GM23338 (cell line): ENCODE measurements around the gene FMN2. TPM values are rescaled to one million over a fixed set of nuclear protein-coding genes. Genes with fewer than 3 reads are reported as not detected.

Experiments
- ATAC-seq: fragments of 200-7000 bp; cut with Tn5 transposase; 3 replicates; pipeline ENCODE4 v1.9.1; 2020
- DNase-seq: peaks from one replicate; pipeline ENCODE4 v3.0.0-alpha.2; 2015; ENCODE audit warnings: low spot score
- H2AFZ ChIP-seq: fragments of 200-600 bp; sonication (generic); 2 replicates; pipeline ENCODE4 v1.8.0; 2016; ENCODE audit warnings: antibody characterized with exemption, mild to moderate bottlenecking, moderate library complexity
- H3F3A ChIP-seq: fragments of 200-600 bp; sonication (generic); replicated peaks from 2 replicates; pipeline ENCODE4 v1.8.0; 2017; ENCODE audit warnings: antibody characterized with exemption, mixed run types, low read depth
- H3K27ac ChIP-seq: fragments of 200-600 bp; sonication (generic); 2 replicates; pipeline ENCODE4 v1.6.1; 2016; ENCODE audit warnings: low read depth
- H3K27me3 ChIP-seq: fragments of 200-600 bp; sonication (generic); 2 replicates; pipeline ENCODE4 v1.8.0; 2016; ENCODE audit warnings: mild to moderate bottlenecking, mixed run types, moderate library complexity; ENCODE audit not compliant: insufficient read depth
- H3K36me3 ChIP-seq: fragments of 200-600 bp; sonication (generic); 2 replicates; pipeline ENCODE4 v1.8.0; 2016; ENCODE audit warnings: mild to moderate bottlenecking; ENCODE audit not compliant: insufficient read depth
- H3K4me1 ChIP-seq: fragments of 200-600 bp; sonication (generic); 2 replicates; pipeline ENCODE4 v1.8.0; 2016; ENCODE audit warnings: mild to moderate bottlenecking, moderate library complexity; ENCODE audit not compliant: insufficient read depth
- H3K4me2 ChIP-seq: fragments of 200-600 bp; sonication (generic); 2 replicates; pipeline ENCODE4 v1.7.1; 2017; ENCODE audit warnings: mixed run types
- H3K4me3 ChIP-seq: fragments of 200-600 bp; sonication (generic); 2 replicates; pipeline ENCODE4 v1.6.1; 2016; ENCODE audit warnings: mixed run types
- H3K79me2 ChIP-seq: fragments of 200-600 bp; sonication (generic); replicated peaks from 2 replicates; pipeline ENCODE4 v1.8.0; 2017; ENCODE audit warnings: mild to moderate bottlenecking; ENCODE audit not compliant: insufficient read depth
- H3K9me2 ChIP-seq: fragments of 200-600 bp; sonication (generic); 2 replicates; pipeline ENCODE4 v1.8.0; 2017; ENCODE audit not compliant: insufficient read depth
- H4K20me1 ChIP-seq: fragments of 200-600 bp; sonication (generic); replicated peaks from 2 replicates; pipeline ENCODE4 v1.8.0; 2017; ENCODE audit warnings: mild to moderate bottlenecking; ENCODE audit not compliant: insufficient read depth
- H3K27ac Mint-ChIP-seq: 2 replicates; pipeline ENCODE4 v1.8.0; 2020; ENCODE audit warnings: inconsistent platforms, mild to moderate bottlenecking, moderate library complexity, mixed read lengths
- H3K27me3 Mint-ChIP-seq: 3 replicates; pipeline ENCODE4 v1.8.0; 2022; ENCODE audit warnings: low read depth, mild to moderate bottlenecking, moderate library complexity, mixed read lengths, inconsistent platforms; ENCODE audit not compliant: insufficient read depth, poor library complexity
- H3K36me3 Mint-ChIP-seq: 3 replicates; pipeline ENCODE4 v1.8.0; 2021; ENCODE audit warnings: low read depth, mild to moderate bottlenecking, inconsistent platforms, moderate library complexity, mixed read lengths
- H3K4me1 Mint-ChIP-seq: 3 replicates; pipeline ENCODE4 v1.8.0; 2020; ENCODE audit warnings: mild to moderate bottlenecking, inconsistent platforms, mixed read lengths
- H3K4me3 Mint-ChIP-seq: 3 replicates; pipeline ENCODE4 v1.8.0; 2021; ENCODE audit warnings: moderate library complexity, mild to moderate bottlenecking, inconsistent platforms, mixed read lengths
- H3K9me3 Mint-ChIP-seq: 3 replicates; pipeline ENCODE4 v1.8.0; 2020; ENCODE audit warnings: moderate library complexity, mild to moderate bottlenecking, inconsistent platforms, mixed read lengths
- CREB1 ChIP-seq: fragments of 250-450 bp; sonication (Bioruptor Pico); IDR thresholded peaks from 2 replicates; pipeline ENCODE4 v1.5.0; 2020; ENCODE audit warnings: low read depth, mild to moderate bottlenecking, moderate library complexity
- POLR2AphosphoS5 ChIP-seq: IDR thresholded peaks from 2 replicates; pipeline ENCODE4 v1.6.1; 2016; ENCODE audit warnings: antibody characterized with exemption, low read depth
- ZNF114 ChIP-seq: fragments of 250-450 bp; sonication (Bioruptor Pico); IDR thresholded peaks from 2 replicates; pipeline ENCODE4 v1.5.0; 2020; ENCODE audit warnings: mild to moderate bottlenecking, moderate library complexity
- ZNF331 ChIP-seq: fragments of 250-450 bp; sonication (Bioruptor Pico); IDR thresholded peaks from 2 replicates; pipeline ENCODE4 v1.5.0; 2020; ENCODE audit warnings: low read depth, mild to moderate bottlenecking, moderate library complexity
- polyA plus RNA-seq: library from polyadenylated mRNA; unstranded; fragments of >200 nt; fragmentation: Nextera tagmentation; extraction: Ambion mirVana; gene quantifications from 2 replicates; pipeline ENCODE4 v1.2.1, GENCODE V29; 2016
- total RNA-seq: library from RNA; depleted of rRNA; stranded (reverse); fragments of >200 nt; shearing (Covaris generic); gene quantifications from 2 replicates; pipeline ENCODE4 v1.2.3, GENCODE V29; 2014
- TF ChIP-seq, protein P1 (sequence below): fragments of 250-450 bp; sonication (Bioruptor Pico); IDR thresholded peaks from 2 replicates; pipeline ENCODE4 v1.5.0; 2020; ENCODE audit warnings: mild to moderate bottlenecking, moderate library complexity
- TF ChIP-seq, protein P2 (sequence below): IDR thresholded peaks from 2 replicates; pipeline ENCODE4 v1.6.1; 2016; ENCODE audit warnings: antibody characterized with exemption
- TF ChIP-seq, protein P3 (sequence below), 2 experiments: fragments of 200-600 bp in 1 of 2; sonication (generic) in 1 of 2; conservative IDR thresholded peaks; 2 replicates each; pipeline versions ENCODE4 v1.5.1 to v1.6.1; 2016 to 2017; ENCODE audit warnings: antibody characterized with exemption in 2 of 2, low read depth in 2 of 2, mild to moderate bottlenecking in 2 of 2, moderate library complexity in 1 of 2

Gene FMN2
- total and polyA plus RNA-seq, 2 experiments from 2014 or later = 1.5 to 2.5 TPM

DNA sequence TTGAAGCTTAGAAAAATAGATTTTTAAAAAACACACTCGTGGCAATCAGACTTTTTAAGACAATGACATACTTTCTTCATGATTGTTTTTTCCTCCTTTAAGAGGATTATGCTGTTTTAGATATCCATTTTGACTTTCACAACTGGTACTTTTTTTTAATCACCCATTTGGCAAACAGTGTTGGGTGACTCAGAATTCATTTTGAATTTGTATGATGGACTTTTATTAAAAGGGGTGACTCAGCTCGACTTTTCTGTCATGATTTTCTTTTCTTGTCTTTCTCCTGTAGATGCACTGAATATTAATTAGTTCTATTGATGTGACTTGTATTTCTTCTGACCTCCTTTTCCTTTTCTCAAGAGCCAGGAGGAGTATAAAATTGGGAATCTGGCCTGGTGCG, 44.7 kb downstream of the FMN2 start (continued):
- TF ChIP-seq, protein P1, sequence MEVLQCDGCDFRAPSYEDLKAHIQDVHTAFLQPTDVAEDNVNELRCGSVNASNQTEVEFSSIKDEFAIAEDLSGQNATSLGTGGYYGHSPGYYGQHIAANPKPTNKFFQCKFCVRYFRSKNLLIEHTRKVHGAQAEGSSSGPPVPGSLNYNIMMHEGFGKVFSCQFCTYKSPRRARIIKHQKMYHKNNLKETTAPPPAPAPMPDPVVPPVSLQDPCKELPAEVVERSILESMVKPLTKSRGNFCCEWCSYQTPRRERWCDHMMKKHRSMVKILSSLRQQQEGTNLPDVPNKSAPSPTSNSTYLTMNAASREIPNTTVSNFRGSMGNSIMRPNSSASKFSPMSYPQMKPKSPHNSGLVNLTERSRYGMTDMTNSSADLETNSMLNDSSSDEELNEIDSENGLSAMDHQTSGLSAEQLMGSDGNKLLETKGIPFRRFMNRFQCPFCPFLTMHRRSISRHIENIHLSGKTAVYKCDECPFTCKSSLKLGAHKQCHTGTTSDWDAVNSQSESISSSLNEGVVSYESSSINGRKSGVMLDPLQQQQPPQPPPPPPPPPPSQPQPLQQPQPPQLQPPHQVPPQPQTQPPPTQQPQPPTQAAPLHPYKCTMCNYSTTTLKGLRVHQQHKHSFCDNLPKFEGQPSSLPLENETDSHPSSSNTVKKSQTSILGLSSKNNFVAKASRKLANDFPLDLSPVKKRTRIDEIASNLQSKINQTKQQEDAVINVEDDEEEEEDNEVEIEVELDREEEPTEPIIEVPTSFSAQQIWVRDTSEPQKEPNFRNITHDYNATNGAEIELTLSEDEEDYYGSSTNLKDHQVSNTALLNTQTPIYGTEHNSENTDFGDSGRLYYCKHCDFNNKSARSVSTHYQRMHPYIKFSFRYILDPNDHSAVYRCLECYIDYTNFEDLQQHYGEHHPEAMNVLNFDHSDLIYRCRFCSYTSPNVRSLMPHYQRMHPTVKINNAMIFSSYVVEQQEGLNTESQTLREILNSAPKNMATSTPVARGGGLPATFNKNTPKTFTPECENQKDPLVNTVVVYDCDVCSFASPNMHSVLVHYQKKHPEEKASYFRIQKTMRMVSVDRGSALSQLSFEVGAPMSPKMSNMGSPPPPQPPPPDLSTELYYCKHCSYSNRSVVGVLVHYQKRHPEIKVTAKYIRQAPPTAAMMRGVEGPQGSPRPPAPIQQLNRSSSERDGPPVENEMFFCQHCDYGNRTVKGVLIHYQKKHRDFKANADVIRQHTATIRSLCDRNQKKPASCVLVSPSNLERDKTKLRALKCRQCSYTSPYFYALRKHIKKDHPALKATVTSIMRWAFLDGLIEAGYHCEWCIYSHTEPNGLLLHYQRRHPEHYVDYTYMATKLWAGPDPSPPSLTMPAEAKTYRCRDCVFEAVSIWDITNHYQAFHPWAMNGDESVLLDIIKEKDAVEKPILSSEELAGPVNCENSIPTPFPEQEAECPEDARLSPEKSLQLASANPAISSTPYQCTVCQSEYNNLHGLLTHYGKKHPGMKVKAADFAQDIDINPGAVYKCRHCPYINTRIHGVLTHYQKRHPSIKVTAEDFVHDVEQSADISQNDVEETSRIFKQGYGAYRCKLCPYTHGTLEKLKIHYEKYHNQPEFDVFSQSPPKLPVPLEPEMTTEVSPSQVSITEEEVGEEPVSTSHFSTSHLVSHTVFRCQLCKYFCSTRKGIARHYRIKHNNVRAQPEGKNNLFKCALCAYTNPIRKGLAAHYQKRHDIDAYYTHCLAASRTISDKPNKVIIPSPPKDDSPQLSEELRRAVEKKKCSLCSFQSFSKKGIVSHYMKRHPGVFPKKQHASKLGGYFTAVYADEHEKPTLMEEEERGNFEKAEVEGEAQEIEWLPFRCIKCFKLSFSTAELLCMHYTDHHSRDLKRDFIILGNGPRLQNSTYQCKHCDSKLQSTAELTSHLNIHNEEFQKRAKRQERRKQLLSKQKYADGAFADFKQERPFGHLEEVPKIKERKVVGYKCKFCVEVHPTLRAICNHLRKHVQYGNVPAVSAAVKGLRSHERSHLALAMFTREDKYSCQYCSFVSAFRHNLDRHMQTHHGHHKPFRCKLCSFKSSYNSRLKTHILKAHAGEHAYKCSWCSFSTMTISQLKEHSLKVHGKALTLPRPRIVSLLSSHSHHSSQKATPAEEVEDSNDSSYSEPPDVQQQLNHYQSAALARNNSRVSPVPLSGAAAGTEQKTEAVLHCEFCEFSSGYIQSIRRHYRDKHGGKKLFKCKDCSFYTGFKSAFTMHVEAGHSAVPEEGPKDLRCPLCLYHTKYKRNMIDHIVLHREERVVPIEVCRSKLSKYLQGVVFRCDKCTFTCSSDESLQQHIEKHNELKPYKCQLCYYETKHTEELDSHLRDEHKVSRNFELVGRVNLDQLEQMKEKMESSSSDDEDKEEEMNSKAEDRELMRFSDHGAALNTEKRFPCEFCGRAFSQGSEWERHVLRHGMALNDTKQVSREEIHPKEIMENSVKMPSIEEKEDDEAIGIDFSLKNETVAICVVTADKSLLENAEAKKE (CRISPR knock-in tag) = no peak
- TF ChIP-seq, protein P2, sequence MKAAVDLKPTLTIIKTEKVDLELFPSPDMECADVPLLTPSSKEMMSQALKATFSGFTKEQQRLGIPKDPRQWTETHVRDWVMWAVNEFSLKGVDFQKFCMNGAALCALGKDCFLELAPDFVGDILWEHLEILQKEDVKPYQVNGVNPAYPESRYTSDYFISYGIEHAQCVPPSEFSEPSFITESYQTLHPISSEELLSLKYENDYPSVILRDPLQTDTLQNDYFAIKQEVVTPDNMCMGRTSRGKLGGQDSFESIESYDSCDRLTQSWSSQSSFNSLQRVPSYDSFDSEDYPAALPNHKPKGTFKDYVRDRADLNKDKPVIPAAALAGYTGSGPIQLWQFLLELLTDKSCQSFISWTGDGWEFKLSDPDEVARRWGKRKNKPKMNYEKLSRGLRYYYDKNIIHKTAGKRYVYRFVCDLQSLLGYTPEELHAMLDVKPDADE = no peak
- TF ChIP-seq, protein P3, sequence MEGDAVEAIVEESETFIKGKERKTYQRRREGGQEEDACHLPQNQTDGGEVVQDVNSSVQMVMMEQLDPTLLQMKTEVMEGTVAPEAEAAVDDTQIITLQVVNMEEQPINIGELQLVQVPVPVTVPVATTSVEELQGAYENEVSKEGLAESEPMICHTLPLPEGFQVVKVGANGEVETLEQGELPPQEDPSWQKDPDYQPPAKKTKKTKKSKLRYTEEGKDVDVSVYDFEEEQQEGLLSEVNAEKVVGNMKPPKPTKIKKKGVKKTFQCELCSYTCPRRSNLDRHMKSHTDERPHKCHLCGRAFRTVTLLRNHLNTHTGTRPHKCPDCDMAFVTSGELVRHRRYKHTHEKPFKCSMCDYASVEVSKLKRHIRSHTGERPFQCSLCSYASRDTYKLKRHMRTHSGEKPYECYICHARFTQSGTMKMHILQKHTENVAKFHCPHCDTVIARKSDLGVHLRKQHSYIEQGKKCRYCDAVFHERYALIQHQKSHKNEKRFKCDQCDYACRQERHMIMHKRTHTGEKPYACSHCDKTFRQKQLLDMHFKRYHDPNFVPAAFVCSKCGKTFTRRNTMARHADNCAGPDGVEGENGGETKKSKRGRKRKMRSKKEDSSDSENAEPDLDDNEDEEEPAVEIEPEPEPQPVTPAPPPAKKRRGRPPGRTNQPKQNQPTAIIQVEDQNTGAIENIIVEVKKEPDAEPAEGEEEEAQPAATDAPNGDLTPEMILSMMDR (conservative IDR thresholded peaks at IDR 0.05; ENCODE audit: low read depth in 2 of 2) = no peak
- TF ChIP-seq ZNF114 = no peak

DNA sequence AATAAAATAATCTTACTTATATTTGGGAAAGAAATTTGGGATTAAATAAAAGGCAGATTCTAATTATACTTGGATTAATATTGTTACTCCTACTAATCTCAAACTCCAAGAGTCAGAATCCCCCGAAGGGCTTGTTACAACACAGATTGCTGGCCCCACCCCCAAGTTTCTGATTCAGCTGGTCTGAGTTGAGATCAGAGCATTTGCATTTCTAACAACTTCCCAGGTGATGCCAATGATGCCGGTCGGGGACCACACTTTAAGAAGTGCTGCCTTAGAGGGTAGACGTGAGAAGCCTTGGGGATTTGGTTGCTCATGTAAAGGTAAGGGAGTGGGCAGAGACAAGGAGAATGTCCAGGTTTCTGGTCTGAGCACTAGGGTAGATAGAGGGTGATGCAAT, 47.2 kb downstream of the FMN2 start:
- H3F3A ChIP-seq = no peaks in the 10 kb centered on the region
- H3K36me3 ChIP-seq = no peaks in the 10 kb centered on the region
- Mint-ChIP-seq H3K4me1 (peaks cover 24% of the 10 kb centered on the region), H3K36me3 (no peaks in the 10 kb centered on the region), H3K27me3 (peaks cover 2% of the 10 kb centered on the region), H3K4me3 (no peak overlapping the region), H3K9me3 (no peaks in the 10 kb centered on the region), H3K27ac (no peak overlapping the region)
- no peaks in the 10 kb centered on the region for H3K27me3 ChIP-seq
- H3K4me3 ChIP-seq = no peak overlapping the region
- H3K9me2 ChIP-seq = no peaks in the 10 kb centered on the region
- no peak overlapping the region for H2AFZ ChIP-seq
- H3K4me2 ChIP-seq = no peak overlapping the region; the same call in 1 of the 2 replicates
- ATAC-seq (peak; percentile 84), DNase-seq (peak; percentile 59)
- no peaks in the 10 kb centered on the region for H4K20me1 ChIP-seq
- no peak overlapping the region for H3K27ac ChIP-seq
- H3K79me2 ChIP-seq = no peaks in the 10 kb centered on the region
- H3K4me1 ChIP-seq = peaks cover 4% of the 10 kb centered on the region
- TF ChIP-seq POLR2AphosphoS5 = no peak
- TF ChIP-seq CREB1 (CRISPR knock-in tag) = no peak
- TF ChIP-seq, protein P1 (CRISPR knock-in tag) = no peak
- TF ChIP-seq ZNF331 (CRISPR knock-in tag) = no peak
